A673 (cell line): ENCODE measurements around the gene TCF7L2.

ENCODE experiments used
- CTCF ChIP-seq: fragments of 300-800, 200-600 bp; sonication (generic); conservative IDR thresholded peaks from 2 replicates; pipeline ENCODE4 v1.5.1; 2017; ENCODE audit warnings: low read depth, mild to moderate bottlenecking, antibody characterized with exemption, low read length, moderate library complexity, mixed read lengths
- EZH2 ChIP-seq: fragments of 200-600 bp; sonication (generic); IDR thresholded peaks from 2 replicates; pipeline ENCODE4 v1.6.1; 2017; ENCODE audit warnings: borderline replicate concordance, low read depth, mild to moderate bottlenecking, mixed read lengths, antibody characterized with exemption, low read length; ENCODE audit not compliant: poor library complexity, severe bottlenecking

- TF ChIP-seq CTCF (no peak), EZH2 (no peak)
These were observed 3.4 kb downstream of the TCF7L2 start for GRCh38 chr10:112953174-112954159.
